B cell (primary cell): ENCODE data around the gene SMPX. TPM values are rescaled to one million over a fixed set of nuclear protein-coding genes. Genes with fewer than 3 reads are reported as not detected.

Experiments
- ATAC-seq: fragments of 200-7000 bp; cut with Tn5 transposase; one replicate; pipeline ENCODE4 v1.10.0; 2021; ENCODE audit warnings: low read depth, mild to moderate bottlenecking, moderate number of reproducible peaks, moderate library complexity
- CTCF ChIA-PET: fragments of 350-600 bp; sonication (Branson Sonifier 250); formaldehyde crosslinking; loops from one replicate; lab custom pipeline; 2021; ENCODE audit warnings: antibody characterized with exemption, inconsistent platforms; lab: Charles Lee
- POLR2A ChIA-PET: fragments of 350-600 bp; sonication (Branson Sonifier 250); formaldehyde crosslinking; loops from one replicate; lab custom pipeline; 2021; ENCODE audit warnings: antibody characterized with exemption; lab: Charles Lee
- DNase-seq: peaks from one replicate; pipeline ENCODE4 v3.0.0; 2013
- H2AFZ ChIP-seq: 2 replicates; pipeline ENCODE4 v1.6.1; 2012; ENCODE audit warnings: mild to moderate bottlenecking, low read depth, low read length; ENCODE audit not compliant: insufficient read depth, poor library complexity, severe bottlenecking
- H3K27ac ChIP-seq, 2 donors: 1 replicate in 1 of 2; 2 replicates in 1 of 2; pipeline ENCODE4 v1.5.1; 2012 to 2013; ENCODE audit warnings: low read length in 2 of 2, mild to moderate bottlenecking in 2 of 2, moderate library complexity in 1 of 2
- H3K27me3 ChIP-seq, 4 experiments: fragments of 200-600 bp in 1 of 4; sonication (generic) in 1 of 4; replicated peaks in 1 of 4; 1 replicate in 2 of 4; 2 replicates in 2 of 4; pipeline versions ENCODE4 v1.6.1 to v1.7.0; 2013 to 2016; ENCODE audit warnings: low read length in 3 of 4, mild to moderate bottlenecking in 2 of 4, mixed read lengths in 1 of 4, moderate library complexity in 1 of 4; ENCODE audit not compliant: insufficient read depth in 4 of 4, control insufficient read depth in 3 of 4; ENCODE audit errors: control extremely low read depth in 1 of 4
- H3K36me3 ChIP-seq, 2 experiments: replicated peaks in 1 of 2; 1 replicate in 1 of 2; 2 replicates in 1 of 2; pipeline versions ENCODE4 v1.6.1 to v1.7.1; 2013; ENCODE audit warnings: low read length in 1 of 2; ENCODE audit not compliant: insufficient read depth in 2 of 2, control insufficient read depth in 1 of 2; ENCODE audit errors: control extremely low read depth in 1 of 2, extremely low read depth in 1 of 2
- H3K4me1 ChIP-seq, 2 donors: fragments of 200-600 bp in 1 of 2; sonication (generic) in 1 of 2; 1 replicate in 1 of 2; 2 replicates in 1 of 2; pipeline versions ENCODE4 v1.5.1 to v1.6.1; 2013 to 2017; ENCODE audit warnings: low read length in 2 of 2; ENCODE audit not compliant: control insufficient read depth in 2 of 2, insufficient read depth in 2 of 2
- H3K4me2 ChIP-seq: replicated peaks from 2 replicates; pipeline ENCODE3; 2012; ENCODE audit warnings: mild to moderate bottlenecking, low read depth, low read length; ENCODE audit not compliant: poor library complexity, severe bottlenecking
- H3K4me3 ChIP-seq, 5 experiments: fragments of 200-600 bp in 1 of 5; sonication (generic) in 1 of 5; 1 replicate in 3 of 5; 2 replicates in 2 of 5; pipeline versions ENCODE4 v1.5.1 to v1.7.0; 2011 to 2016; ENCODE audit warnings: low read length in 4 of 5, mild to moderate bottlenecking in 4 of 5, low read depth in 2 of 5, control low read depth in 1 of 5, moderate library complexity in 1 of 5; ENCODE audit not compliant: insufficient read depth in 1 of 5; ENCODE audit errors: control extremely low read depth in 1 of 5, extremely low read depth in 1 of 5
- H3K79me2 ChIP-seq: fragments of 200-600 bp; sonication (generic); one replicate; pipeline ENCODE4 v1.6.0; 2016; ENCODE audit warnings: low read length; ENCODE audit not compliant: control insufficient read depth, insufficient read depth
- H3K9ac ChIP-seq: fragments of 200-600 bp; sonication (generic); 2 replicates; pipeline ENCODE4 v1.6.1; 2017; ENCODE audit warnings: mild to moderate bottlenecking, low read length, moderate library complexity
- H3K9me3 ChIP-seq, 3 donors: one replicate each; pipeline versions ENCODE4 v1.6.1 to v1.7.1; 2013; ENCODE audit warnings: low read length in 2 of 3; ENCODE audit not compliant: control insufficient read depth in 2 of 3, insufficient read depth in 1 of 3; ENCODE audit errors: control extremely low read depth in 1 of 3
- H4K20me1 ChIP-seq: 2 replicates; pipeline ENCODE4 v1.6.0; 2012; ENCODE audit warnings: mild to moderate bottlenecking, low read length; ENCODE audit not compliant: insufficient read depth, control insufficient read depth, poor library complexity, severe bottlenecking
- H3K27ac Mint-ChIP-seq: one replicate; pipeline ENCODE4 v1.8.0; 2021; ENCODE audit warnings: mixed read lengths
- H3K27me3 Mint-ChIP-seq: one replicate; pipeline ENCODE4 v1.8.0; 2021; ENCODE audit warnings: mixed read lengths
- H3K4me1 Mint-ChIP-seq: one replicate; pipeline ENCODE4 v1.8.0; 2021; ENCODE audit warnings: mixed read lengths
- H3K4me3 Mint-ChIP-seq: one replicate; pipeline ENCODE4 v1.8.0; 2021; ENCODE audit warnings: mixed read lengths
- H3K9me3 Mint-ChIP-seq: one replicate; pipeline ENCODE4 v1.8.0; 2022; ENCODE audit warnings: mixed read lengths; ENCODE audit not compliant: insufficient read depth
- CTCF ChIP-seq: fragments of 200-600 bp; IDR thresholded peaks from one replicate; pipeline ENCODE4 v1.8.0; 2022; ENCODE audit warnings: antibody characterized with exemption, mild to moderate bottlenecking
- EZH2 ChIP-seq: IDR thresholded peaks from 2 replicates; pipeline ENCODE4 v1.6.1; 2012; ENCODE audit warnings: borderline replicate concordance, low read depth, mild to moderate bottlenecking, moderate library complexity, low read length; ENCODE audit not compliant: insufficient read depth, poor library complexity, severe bottlenecking
- WGBS: methylation state at CpG from one replicate; pipeline ENCODE4 v1.1.5; 2013; ENCODE audit warnings: missing lambda C conversion rate; ENCODE audit not compliant: insufficient coverage; 5-methylcytosine and 5-hydroxymethylcytosine counted together
- intact Hi-C: fragments of 100-400 bp; cut with micrococcal nuclease; formaldehyde crosslinking; loops from one replicate; pipeline ENCODE4 v1.10.0; 2022
- polyA plus RNA-seq: library from polyadenylated mRNA; depleted of rRNA; stranded (reverse); fragments of >200 nt; gene quantifications from 2 replicates; pipeline ENCODE4 v1.2.3, GENCODE V29; 2012
- total RNA-seq, 2 donors: library from RNA; stranded (reverse); fragments of 120-200 nt in 1 of 2; gene quantifications; 1 replicate in 1 of 2; 2 replicates in 1 of 2; pipeline versions ENCODE4 v1.2.3 to v1.2.4, GENCODE V29; 2013 to 2022

Gene SMPX
- total and polyA plus RNA-seq, 2 donors (not counting 1 experiment from before 2014, with no cell fraction given): not detected

- Histone ChIP-seq H3K4me3 (no peak overlapping the region), H3K79me2 (no peaks in the 10 kb centered on the region), H3K27ac (no peak overlapping the region), H3K4me2 (no peak overlapping the region), H2AFZ (no peak overlapping the region), H3K36me3 (no peaks in the 10 kb centered on the region), H3K9ac (no peak overlapping the region), H3K9me3 (peaks cover 0 to 3% (median 0%) of the 10 kb centered on the region in 3 donors), H3K4me1 (no peaks in the 10 kb centered on the region), H3K27me3 (no peaks in the 10 kb centered on the region), H4K20me1 (no peaks in the 10 kb centered on the region)
- intact Hi-C loops: no loop called here
- ChIA-PET CTCF (no interaction called here), POLR2A (no interaction called here)
- Mint-ChIP-seq H3K4me1 (peaks cover 4% of the 10 kb centered on the region), H3K27ac (no peak overlapping the region), H3K27me3 (no peaks in the 10 kb centered on the region), H3K4me3 (no peak overlapping the region), H3K9me3 (no peaks in the 10 kb centered on the region)
- TF ChIP-seq CTCF: no peak
- no peak for TF ChIP-seq EZH2
- no peak for ATAC-seq
- DNase-seq: no peak
- 89% methylated on average over 1 of the region's 4 CpGs for WGBS
These were observed 52.7 kb downstream of the SMPX start for GRCh38 chrX:21705225-21705624.

- intact Hi-C loops: no loop called here
- Histone ChIP-seq H3K9me3 (peaks cover 0 to 3% (median 0%) of the 10 kb centered on the region in 3 donors), H3K79me2 (no peaks in the 10 kb centered on the region), H4K20me1 (no peaks in the 10 kb centered on the region), H3K4me1 (peaks cover 7 to 9% of the 10 kb centered on the region in 2 donors), H3K36me3 (no peaks in the 10 kb centered on the region), H3K9ac (no peak overlapping the region), H3K27me3 (no peaks in the 10 kb centered on the region), H2AFZ (no peak overlapping the region), H3K4me2 (no peak overlapping the region), H3K27ac (no peak overlapping the region), H3K4me3 (no peak overlapping the region)
- no peak overlapping the region for H3K27ac Mint-ChIP-seq
- TF ChIP-seq EZH2: no peak
- TF ChIP-seq CTCF: no peak
- POLR2A ChIA-PET: no interaction called here
- H3K4me1 Mint-ChIP-seq: peaks cover 15% of the 10 kb centered on the region
- CTCF ChIA-PET: no interaction called here
- H3K4me3 Mint-ChIP-seq: no peak overlapping the region
- no peaks in the 10 kb centered on the region for H3K9me3 Mint-ChIP-seq
- WGBS: 100% methylated on average over 1 of the region's 4 CpGs
- DNase-seq (no peak), ATAC-seq (no peak)
- no peaks in the 10 kb centered on the region for H3K27me3 Mint-ChIP-seq
These were observed 55.2 kb downstream of the SMPX start for GRCh38 chrX:21702725-21703124.
